Heart left ventricle (tissue), 16 donors: ENCODE data around the gene SUPT6H. TPM values are rescaled to one million over a fixed set of nuclear protein-coding genes. Genes with fewer than 3 reads are reported as not detected.

Experiments
- ATAC-seq, 4 donors: fragments of 200-7000 bp; cut with Tn5 transposase; one replicate each; pipeline ENCODE4 v1.9.1; 2020 to 2022; ENCODE audit warnings: moderate library complexity in 4 of 4, mild to moderate bottlenecking in 3 of 4, moderate number of reproducible peaks in 1 of 4
- DNase-seq, 5 donors: peaks; one replicate each; pipeline ENCODE4 v3.0.0-alpha.2; 2020
- H3K27ac ChIP-seq, 12 donors: fragments of 200-600 bp; sonication (generic) in 4 of 12; one replicate each; pipeline versions ENCODE4 v1.5.0 to v1.8.0; 2016 to 2022; ENCODE audit warnings: mild to moderate bottlenecking in 2 of 12
- H3K27me3 ChIP-seq, 9 donors: fragments of 200-600 bp; sonication (generic) in 2 of 9; one replicate each; pipeline versions ENCODE4 v1.5.1 to v1.8.0; 2016 to 2022; ENCODE audit warnings: mild to moderate bottlenecking in 3 of 9
- H3K36me3 ChIP-seq, 9 donors: fragments of 200-600 bp; sonication (generic) in 2 of 9; one replicate each; pipeline versions ENCODE4 v1.5.0 to v1.8.0; 2018 to 2022; ENCODE audit warnings: mild to moderate bottlenecking in 2 of 9
- H3K4me1 ChIP-seq, 12 donors: fragments of 200-600 bp; sonication (generic) in 4 of 12; one replicate each; pipeline versions ENCODE4 v1.5.0 to v1.8.0; 2016 to 2022; ENCODE audit warnings: mild to moderate bottlenecking in 3 of 12
- H3K4me3 ChIP-seq, 12 donors: fragments of 200-600 bp; sonication (generic) in 4 of 12; one replicate each; pipeline versions ENCODE4 v1.5.0 to v1.8.0; 2017 to 2022; ENCODE audit warnings: mild to moderate bottlenecking in 9 of 12, moderate library complexity in 4 of 12
- H3K9me3 ChIP-seq, 12 donors: fragments of 200-600 bp; sonication (generic) in 4 of 12; one replicate each; pipeline versions ENCODE4 v1.5.0 to v1.8.0; 2016 to 2022; ENCODE audit warnings: mild to moderate bottlenecking in 1 of 12
- CTCF ChIP-seq, 12 donors: fragments of 200-600 bp; sonication (generic) in 4 of 12; IDR thresholded peaks; one replicate each; pipeline versions ENCODE4 v1.5.0 to v1.8.0; 2018 to 2022; ENCODE audit warnings: antibody characterized with exemption in 12 of 12, mild to moderate bottlenecking in 5 of 12
- POLR2A ChIP-seq, 2 donors: fragments of 450-650 bp; IDR thresholded peaks; one replicate each; pipeline ENCODE4 v1.6.1; 2017; ENCODE audit warnings: antibody characterized with exemption in 2 of 2, mild to moderate bottlenecking in 2 of 2, moderate library complexity in 2 of 2
- WGBS, 4 donors: extraction: QIAGEN DNeasy Blood & Tissue Kit in 2 of 4; methylation state at CpG; one replicate each; pipeline versions ENCODE4 v1.1.5 to v1.1.7; 2013 to 2018; 5-methylcytosine and 5-hydroxymethylcytosine counted together
- intact Hi-C, 10 donors: fragments of 100-400 bp; cut with DNase I; formaldehyde crosslinking; loops; one replicate each; pipeline versions ENCODE4 v1.11.1 to v1.14.2; 2022
- polyA plus RNA-seq, 2 donors: library from polyadenylated mRNA; stranded (reverse); fragments of 200-250 nt; gene quantifications; one replicate each; pipeline ENCODE4 v1.2.3, GENCODE V29; 2013
- total RNA-seq, 9 donors: library from RNA; depleted of rRNA in 2 of 9; stranded (reverse); fragments of >200 nt in 2 of 9; fragmentation: NEBNext Ultra II Directional in 3 of 9; extraction: Animal tissue kit (Norgen Biotek cat#: 25700) in 3 of 9; gene quantifications; one replicate each; pipeline versions ENCODE4 v1.1.0 to v1.2.4, GENCODE V29; 2016 to 2023
- donor health status: ischemic (EF 13 %, LVEDD 7.1; RV severe dilation, severe dysfunction).
- donor health status: healthy with polysubstance abuse.
- donor health status: DM: no; HTN: yes; CAD: no.
- donor health status: DM: no; HTN: no; CAD: no.
- donor health status: ischemic (EF 25% LVEDD 6.9; RV normal size, moderate dysfunction).
- donor health status: ischemic (EF 25% LVEDD 5.7; RV mildly dilated, moderate dysfunction).
- donor health status: healthy.
- donor health status: DM: yes; HTN: yes; CAD: no.
- donor health status: ischemic (EF 35%, LVEDD 5.7; RV mildly dilated, moderate dysfunction).
- donor health status: nonischemic (EF 11% LVEDD 7.7; RV severe dilation, severe dysfunction).
- donor health status: DM: yes; HTN: yes; CAD: no.
- donor health status: PGD.
- donor health status: ischemic (EF 29% LVEDD 5.4; RV normal size, mild dysfunction).
- donor health status: nonischemic (EF 23%, LVEDD 6.1; RV moderate dilation, normal function).

The SUPT6H gene
- total and polyA plus RNA-seq, 11 donors = 31.7 to 91.6 (median 43.5) TPM

- Histone ChIP-seq H3K4me3 (no peak overlapping the region), H3K27ac (no peak overlapping the region), H3K4me1 (peaks cover 0 to 67% (median 39%) of the 10 kb centered on the region in 12 donors), H3K36me3 (peaks cover 0 to 20% (median 4%) of the 10 kb centered on the region in 9 donors), H3K9me3 (no peaks in the 10 kb centered on the region), H3K27me3 (no peaks in the 10 kb centered on the region)
- intact Hi-C loops = no loop called here
- ATAC-seq = no peak
- 55 to 76% (median 71%) methylated on average over 4 to 5 of the region's 5 CpGs for WGBS, 4 donors
- DNase-seq = no peak
- no peak for TF ChIP-seq POLR2A (IDR thresholded peaks at IDR 0.05)
- no peak for TF ChIP-seq CTCF (IDR thresholded peaks at IDR 0.05)
Measured at GRCh38 chr17:28746611-28747050, 84.6 kb downstream of the SUPT6H start.

- DNase-seq = no peak
- 60 to 67% (median 64%) methylated on average over 5 to 7 of the region's 7 CpGs for WGBS, 4 donors
- H3K4me1 ChIP-seq = peaks cover 0 to 62% (median 39%) of the 10 kb centered on the region in 12 donors
- no peak overlapping the region for H3K4me3 ChIP-seq
- H3K27ac ChIP-seq = no peak overlapping the region
- intact Hi-C loops = no loop called here
- peaks cover 0 to 20% (median 4%) of the 10 kb centered on the region in 9 donors for H3K36me3 ChIP-seq
- no peak for ATAC-seq
- no peaks in the 10 kb centered on the region for H3K9me3 ChIP-seq
- TF ChIP-seq CTCF (IDR thresholded peaks at IDR 0.05) (no peak), POLR2A (IDR thresholded peaks at IDR 0.05) (no peak)
- no peaks in the 10 kb centered on the region for H3K27me3 ChIP-seq
Measured at GRCh38 chr17:28747051-28747691, 85.2 kb downstream of the SUPT6H start.

- intact Hi-C loops = loop anchor here in 1 of 10 donors (2.0 kb wide), 1 partner anchor 19 kb away; the partner anchor contains the start of gene NEK8
- 93 to 96% (median 94%) methylated on average over 18 of the region's 18 CpGs for WGBS, 4 donors
- Histone ChIP-seq H3K4me3 (no peak overlapping the region), H3K4me1 (peaks cover 0 to 53% (median 36%) of the 10 kb centered on the region in 12 donors), H3K27ac (no peak overlapping the region), H3K9me3 (no peaks in the 10 kb centered on the region), H3K27me3 (no peaks in the 10 kb centered on the region), H3K36me3 (peaks cover 0 to 20% (median 4%) of the 10 kb centered on the region in 9 donors)
- no peak for DNase-seq
- TF ChIP-seq CTCF (IDR thresholded peaks at IDR 0.05) = no peak
- no peak for TF ChIP-seq POLR2A (IDR thresholded peaks at IDR 0.05)
- ATAC-seq = no peak
Measured at GRCh38 chr17:28747801-28748750, 86.1 kb downstream of the SUPT6H start.
